Measurements from ENCODE around the gene COPZ2.

DNA sequence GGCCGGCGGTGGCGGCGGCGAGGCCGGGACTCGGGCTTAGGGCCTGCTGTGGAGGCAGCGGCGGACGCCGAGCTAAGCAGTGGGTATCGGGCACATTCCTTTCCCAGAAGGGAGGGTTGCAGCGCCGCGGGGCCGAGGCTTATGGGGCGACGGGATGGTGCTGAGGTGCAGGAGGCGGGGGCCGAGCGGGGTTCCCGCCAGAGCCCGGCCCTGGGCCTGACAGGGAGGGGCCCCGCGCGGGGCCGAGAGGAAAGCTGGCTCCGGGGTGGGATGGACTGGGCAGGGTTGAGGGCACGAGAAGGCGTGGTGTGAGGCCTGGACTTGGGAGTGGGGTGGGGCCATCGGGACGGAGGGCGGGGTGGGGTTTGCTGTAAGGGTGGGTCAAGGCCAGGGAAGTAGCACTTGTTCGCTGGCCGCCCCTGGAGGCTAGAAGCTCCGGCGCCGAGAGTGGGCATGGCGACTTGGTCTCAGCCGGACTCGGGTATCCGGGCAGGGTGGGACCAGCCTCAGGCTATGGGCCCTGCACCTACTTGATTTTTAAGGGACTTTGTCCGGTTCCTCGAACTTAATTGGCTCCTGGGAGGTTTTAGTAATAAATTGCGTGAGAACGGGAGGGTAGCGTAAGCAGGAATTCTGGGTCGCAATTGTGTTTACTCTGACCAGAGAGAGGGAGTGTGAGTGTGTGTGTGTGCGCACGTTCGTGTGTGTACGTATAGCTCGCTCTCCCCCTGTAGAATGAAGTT, 11.0 kb upstream of the COPZ2 start:
- TF ChIP-seq, protein P1, sequence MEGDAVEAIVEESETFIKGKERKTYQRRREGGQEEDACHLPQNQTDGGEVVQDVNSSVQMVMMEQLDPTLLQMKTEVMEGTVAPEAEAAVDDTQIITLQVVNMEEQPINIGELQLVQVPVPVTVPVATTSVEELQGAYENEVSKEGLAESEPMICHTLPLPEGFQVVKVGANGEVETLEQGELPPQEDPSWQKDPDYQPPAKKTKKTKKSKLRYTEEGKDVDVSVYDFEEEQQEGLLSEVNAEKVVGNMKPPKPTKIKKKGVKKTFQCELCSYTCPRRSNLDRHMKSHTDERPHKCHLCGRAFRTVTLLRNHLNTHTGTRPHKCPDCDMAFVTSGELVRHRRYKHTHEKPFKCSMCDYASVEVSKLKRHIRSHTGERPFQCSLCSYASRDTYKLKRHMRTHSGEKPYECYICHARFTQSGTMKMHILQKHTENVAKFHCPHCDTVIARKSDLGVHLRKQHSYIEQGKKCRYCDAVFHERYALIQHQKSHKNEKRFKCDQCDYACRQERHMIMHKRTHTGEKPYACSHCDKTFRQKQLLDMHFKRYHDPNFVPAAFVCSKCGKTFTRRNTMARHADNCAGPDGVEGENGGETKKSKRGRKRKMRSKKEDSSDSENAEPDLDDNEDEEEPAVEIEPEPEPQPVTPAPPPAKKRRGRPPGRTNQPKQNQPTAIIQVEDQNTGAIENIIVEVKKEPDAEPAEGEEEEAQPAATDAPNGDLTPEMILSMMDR (IDR thresholded peaks at IDR 0.05 in 8 of 11, conservative IDR thresholded peaks at IDR 0.05 in 3 of 11) = peak in 2 of 11 experiments; percentile 0 to 11
- peak in 1 of 3 donors; percentile 68 for TF ChIP-seq POLR2A (IDR thresholded peaks at IDR 0.05)
- TF ChIP-seq POLR2AphosphoS5 (IDR thresholded peaks at IDR 0.05) = peak; percentile 91 to 94 (median 93)

Measured in spleen (tissue), 7 donors.